Psoas muscle (tissue), 8 donors: ENCODE data around the gene SMYD2. TPM values are rescaled to one million over a fixed set of nuclear protein-coding genes. Genes with fewer than 3 reads are reported as not detected.

Source experiments
- ATAC-seq, 4 donors: fragments of 200-7000 bp; cut with Tn5 transposase; one replicate each; pipeline ENCODE4 v1.9.1; 2020; ENCODE audit warnings: moderate library complexity in 3 of 4, mild to moderate bottlenecking in 2 of 4
- DNase-seq, 2 donors: peaks; one replicate each; pipeline ENCODE4 v3.0.0-alpha.2; 2020
- H3K27ac ChIP-seq: fragments of 200-600 bp; one replicate; pipeline ENCODE4 v1.8.0; 2022
- H3K27me3 ChIP-seq, 3 donors: fragments of 200-600 bp in 1 of 3; one replicate each; pipeline versions ENCODE4 v1.6.1 to v1.8.0; 2013 to 2022; ENCODE audit warnings: low read length in 2 of 3, mild to moderate bottlenecking in 2 of 3, moderate library complexity in 1 of 3; ENCODE audit not compliant: insufficient read depth in 3 of 3
- H3K36me3 ChIP-seq, 2 donors: fragments of 200-600 bp in 1 of 2; one replicate each; pipeline versions ENCODE4 v1.6.1 to v1.8.0; 2013 to 2022; ENCODE audit warnings: low read depth in 1 of 2, mild to moderate bottlenecking in 1 of 2, moderate library complexity in 1 of 2; ENCODE audit not compliant: insufficient read depth in 1 of 2
- H3K4me1 ChIP-seq: fragments of 200-600 bp; one replicate; pipeline ENCODE4 v1.8.0; 2022
- H3K4me3 ChIP-seq: fragments of 200-600 bp; one replicate; pipeline ENCODE4 v1.8.0; 2022; ENCODE audit warnings: mild to moderate bottlenecking
- H3K9me3 ChIP-seq: fragments of 200-600 bp; one replicate; pipeline ENCODE4 v1.8.0; 2022
- CTCF ChIP-seq: fragments of 200-600 bp; IDR thresholded peaks from one replicate; pipeline ENCODE4 v1.8.0; 2022; ENCODE audit warnings: antibody characterized with exemption
- WGBS, 3 donors: extraction: QIAGEN DNeasy Blood & Tissue Kit; methylation state at CpG; one replicate each; pipeline versions ENCODE4 v1.1.6 to v1.1.7; 2013; 5-methylcytosine and 5-hydroxymethylcytosine counted together
- intact Hi-C, 2 donors: fragments of 100-400 bp; cut with DNase I; formaldehyde crosslinking; loops; one replicate each; pipeline versions ENCODE4 v1.11.0 to v1.14.2; 2022
- polyA plus RNA-seq, 3 donors: library from polyadenylated mRNA; stranded (reverse); fragments of 200-250 nt; gene quantifications; one replicate each; pipeline ENCODE4 v1.2.3, GENCODE V29; 2013
- total RNA-seq, 4 donors: library from RNA; stranded (reverse); fragmentation: NEBNext Ultra II Directional in 2 of 4; extraction: Animal tissue kit (Norgen Biotek cat#: 25700) in 2 of 4; gene quantifications; one replicate each; pipeline versions ENCODE4 v1.2.1 to v1.2.4, GENCODE V29; 2021 to 2023
- donor health status: healthy with polysubstance abuse.
- donor health status: DM: no; HTN: no; CAD: no; lungs with moderate emphysema.
- donor health status: Bipolar disorder and iron deficiency.
- donor health status: healthy.
- donor health status: DM: yes; HTN: yes; CAD: no.
- donor health status: DM: no; HTN: no; CAD: no.
- donor health status: DM: no; HTN: no; CAD: no.
- donor health status: DM: yes; HTN: yes; CAD: no.

Gene SMYD2
- total and polyA plus RNA-seq, 7 donors, result 15.6 to 75.3 (median 46.9) TPM

DNA sequence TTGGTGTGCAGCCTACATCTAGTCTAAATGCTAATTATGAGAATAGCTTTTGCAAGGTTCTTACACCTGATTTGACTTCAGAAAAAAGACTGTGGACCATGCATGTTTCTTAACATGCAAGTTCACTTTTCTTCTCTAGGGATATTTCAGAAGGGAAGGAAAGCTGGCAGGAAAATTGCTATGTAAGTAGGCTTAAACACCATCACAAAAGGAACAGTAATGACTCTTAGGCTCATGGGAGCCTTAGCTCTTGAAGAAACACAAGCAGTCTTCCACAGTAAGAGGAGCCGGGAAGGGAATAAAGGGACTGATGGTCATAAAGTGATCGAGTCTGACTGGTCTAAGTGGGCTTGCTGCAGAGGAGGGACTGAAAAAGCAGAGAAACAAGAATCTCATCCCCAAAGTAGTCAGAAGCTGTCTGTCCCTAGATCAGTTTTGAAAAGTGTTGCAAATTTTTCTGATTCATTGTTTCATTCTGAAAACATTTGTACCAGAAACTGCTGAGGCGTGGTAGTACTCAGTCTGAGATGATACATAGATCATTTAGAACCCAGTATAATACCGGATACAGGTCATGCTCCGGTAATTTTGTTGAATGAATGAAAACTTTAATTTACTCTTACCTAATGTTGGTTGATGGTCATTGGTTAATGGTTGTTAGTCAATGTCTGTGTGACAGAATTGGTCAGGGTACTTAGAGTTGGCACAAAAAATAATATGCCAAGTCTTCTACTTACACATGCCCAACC lies 40.9 kb downstream of the SMYD2 start:
- WGBS, 3 donors, result 83 to 86% (median 85%) methylated on average over 5 of the region's 5 CpGs
- no peak overlapping the region for H3K4me3 ChIP-seq
- H3K36me3 ChIP-seq, result peaks cover 0 to 77% of the 10 kb centered on the region in 2 donors
- H3K27ac ChIP-seq, result no peak overlapping the region
- no peaks in the 10 kb centered on the region for H3K9me3 ChIP-seq
- intact Hi-C loops, result no loop called here
- peaks cover 7% of the 10 kb centered on the region for H3K4me1 ChIP-seq
- ATAC-seq, result no peak
- TF ChIP-seq CTCF, result no peak
- no peak for DNase-seq
- H3K27me3 ChIP-seq, result no peaks in the 10 kb centered on the region

GRCh38 chr1:214324896-214325800 lies 44.2 kb downstream of the SMYD2 start:
- intact Hi-C loops, result loop anchor here in 1 of 2 donors (1.0 kb wide), 1 partner anchor 114 kb away; no protein-coding TSS in a partner anchor
- Histone ChIP-seq H3K36me3 (peaks cover 0 to 79% of the 10 kb centered on the region in 2 donors), H3K4me1 (no peaks in the 10 kb centered on the region), H3K27me3 (no peaks in the 10 kb centered on the region), H3K27ac (no peak overlapping the region), H3K4me3 (no peak overlapping the region), H3K9me3 (no peaks in the 10 kb centered on the region)
- no peak for TF ChIP-seq CTCF
- 96 to 97% (median 96%) methylated on average over 8 of the region's 8 CpGs for WGBS, 3 donors
- DNase-seq (no peak), ATAC-seq (no peak)

DNA sequence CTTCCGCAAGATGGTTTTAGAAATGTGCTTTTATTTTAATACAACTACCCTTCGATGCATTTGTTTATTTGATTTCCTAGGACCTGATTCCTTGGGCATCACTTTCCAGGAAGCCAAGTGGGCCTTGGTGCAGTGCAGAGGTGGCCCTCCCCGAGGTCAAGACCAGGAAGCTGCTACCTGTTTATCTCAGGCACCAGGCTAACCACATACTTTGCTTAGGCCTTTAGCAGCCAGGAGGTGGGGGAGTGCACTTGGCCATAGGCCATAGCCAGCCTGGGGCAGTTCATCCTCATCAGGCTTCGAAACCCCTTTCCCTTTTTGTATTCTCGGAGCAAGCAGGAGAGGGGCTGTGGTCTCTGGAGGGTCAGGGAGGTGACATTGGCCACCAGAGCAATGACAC lies 45.4 kb downstream of the SMYD2 start:
- DNase-seq, result no peak
- Histone ChIP-seq H3K4me3 (no peak overlapping the region), H3K27me3 (no peaks in the 10 kb centered on the region), H3K36me3 (peaks cover 0 to 75% of the 10 kb centered on the region in 2 donors), H3K4me1 (no peaks in the 10 kb centered on the region), H3K9me3 (no peaks in the 10 kb centered on the region), H3K27ac (no peak overlapping the region)
- intact Hi-C loops, result loop anchor here in 1 of 2 donors (2.0 kb wide), 1 partner anchor 66 kb away; no protein-coding TSS in a partner anchor
- no peak for TF ChIP-seq CTCF
- ATAC-seq, result no peak
- 89 to 92% (median 92%) methylated on average over 5 of the region's 5 CpGs for WGBS, 3 donors

GRCh38 chr1:214327514-214327913 lies 46.6 kb downstream of the SMYD2 start:
- Histone ChIP-seq H3K9me3 (no peaks in the 10 kb centered on the region), H3K27me3 (no peaks in the 10 kb centered on the region), H3K4me3 (no peak overlapping the region), H3K36me3 (peaks cover 0 to 65% of the 10 kb centered on the region in 2 donors), H3K27ac (no peak overlapping the region), H3K4me1 (no peaks in the 10 kb centered on the region)
- TF ChIP-seq CTCF, result no peak
- ATAC-seq (no peak), DNase-seq (no peak)
- intact Hi-C loops, result loop anchor here in 1 of 2 donors (2.0 kb wide), 1 partner anchor 67 kb away; no protein-coding TSS in a partner anchor
- 30 to 50% (median 38%) methylated on average over 1 of the region's 1 CpG for WGBS, 3 donors
